ENCODE data around the gene FAM13A.

DNA sequence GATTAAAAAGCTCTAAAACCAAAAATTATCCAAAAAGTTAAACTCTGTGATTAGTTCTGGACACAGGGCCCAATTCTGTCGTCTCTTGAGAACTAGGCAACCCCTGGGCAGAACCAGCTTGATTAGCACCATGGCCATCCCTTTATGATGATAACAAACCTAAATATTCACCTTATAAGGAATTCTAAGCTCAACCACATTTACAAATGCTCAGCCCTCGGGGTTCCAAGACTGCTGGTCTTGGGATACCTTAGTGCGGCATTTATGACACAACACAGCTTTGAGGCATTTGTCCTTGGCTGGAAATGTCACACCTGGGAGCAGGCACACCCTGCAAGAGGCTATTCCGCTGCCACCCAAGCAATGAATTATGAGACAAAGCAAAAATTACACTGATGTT lies 331.8 kb downstream of the FAM13A start:
- TF ChIP-seq, protein P1, sequence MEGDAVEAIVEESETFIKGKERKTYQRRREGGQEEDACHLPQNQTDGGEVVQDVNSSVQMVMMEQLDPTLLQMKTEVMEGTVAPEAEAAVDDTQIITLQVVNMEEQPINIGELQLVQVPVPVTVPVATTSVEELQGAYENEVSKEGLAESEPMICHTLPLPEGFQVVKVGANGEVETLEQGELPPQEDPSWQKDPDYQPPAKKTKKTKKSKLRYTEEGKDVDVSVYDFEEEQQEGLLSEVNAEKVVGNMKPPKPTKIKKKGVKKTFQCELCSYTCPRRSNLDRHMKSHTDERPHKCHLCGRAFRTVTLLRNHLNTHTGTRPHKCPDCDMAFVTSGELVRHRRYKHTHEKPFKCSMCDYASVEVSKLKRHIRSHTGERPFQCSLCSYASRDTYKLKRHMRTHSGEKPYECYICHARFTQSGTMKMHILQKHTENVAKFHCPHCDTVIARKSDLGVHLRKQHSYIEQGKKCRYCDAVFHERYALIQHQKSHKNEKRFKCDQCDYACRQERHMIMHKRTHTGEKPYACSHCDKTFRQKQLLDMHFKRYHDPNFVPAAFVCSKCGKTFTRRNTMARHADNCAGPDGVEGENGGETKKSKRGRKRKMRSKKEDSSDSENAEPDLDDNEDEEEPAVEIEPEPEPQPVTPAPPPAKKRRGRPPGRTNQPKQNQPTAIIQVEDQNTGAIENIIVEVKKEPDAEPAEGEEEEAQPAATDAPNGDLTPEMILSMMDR (IDR thresholded peaks at IDR 0.05; ENCODE audit: extremely low read depth in 1 of 2, insufficient read depth in 1 of 2, low read depth in 1 of 2, low read length in 2 of 2) = no peak
- TF ChIP-seq POLR2AphosphoS5 (IDR thresholded peaks at IDR 0.05; ENCODE audit: insufficient read depth, low read depth, low read length) = no peak
